ENCODE data around the gene SENP7. TPM values are rescaled to one million over a fixed set of nuclear protein-coding genes. Genes with fewer than 3 reads are reported as not detected.

The SENP7 gene
- total RNA-seq, 2 experiments from 2014 or later, result 17.7 to 19.5 TPM

GRCh38 chr3:101466465-101467309 is 46.3 kb downstream of the SENP7 start:
- H4K20me1 ChIP-seq (ENCODE audit: insufficient read depth, low read length), result no peaks in the 10 kb centered on the region
- no peaks in the 10 kb centered on the region for H3K36me3 ChIP-seq (ENCODE audit: insufficient read depth, low read length)
- H3K4me3 ChIP-seq (ENCODE audit: low read depth, low read length, poor library complexity, severe bottlenecking), result no peak overlapping the region
- DNase-seq (ENCODE audit: low spot score), result no peak
- H2AFZ ChIP-seq (ENCODE audit: low read length), result no peak overlapping the region
- H3K27ac ChIP-seq (ENCODE audit: low read depth, low read length, poor library complexity, severe bottlenecking), result no peak overlapping the region
- BruUV-seq (replicated peaks), result no TSS peak
- CTCF ChIA-PET (ENCODE audit: unreplicated experiment), result no interaction called here
- H3K9me2 ChIP-seq (ENCODE audit: insufficient read depth, low read length), result no peaks in the 10 kb centered on the region
- intact Hi-C loops (cut with micrococcal nuclease; ENCODE audit: unreplicated experiment), result no loop called here
- H3K4me2 ChIP-seq (ENCODE audit: low read length), result no peak overlapping the region
- H3K4me1 ChIP-seq (ENCODE audit: insufficient read depth, low read length, poor library complexity, severe bottlenecking), result no peaks in the 10 kb centered on the region
- H3K9me3 ChIP-seq (ENCODE audit: low read length), result no peaks in the 10 kb centered on the region
- POLR2A ChIA-PET, result no interaction called here
- TF ChIP-seq EZH2phosphoT487 (IDR thresholded peaks at IDR 0.05; ENCODE audit: borderline replicate concordance, low read depth, low read length), result no peak
- TF ChIP-seq, protein P1, sequence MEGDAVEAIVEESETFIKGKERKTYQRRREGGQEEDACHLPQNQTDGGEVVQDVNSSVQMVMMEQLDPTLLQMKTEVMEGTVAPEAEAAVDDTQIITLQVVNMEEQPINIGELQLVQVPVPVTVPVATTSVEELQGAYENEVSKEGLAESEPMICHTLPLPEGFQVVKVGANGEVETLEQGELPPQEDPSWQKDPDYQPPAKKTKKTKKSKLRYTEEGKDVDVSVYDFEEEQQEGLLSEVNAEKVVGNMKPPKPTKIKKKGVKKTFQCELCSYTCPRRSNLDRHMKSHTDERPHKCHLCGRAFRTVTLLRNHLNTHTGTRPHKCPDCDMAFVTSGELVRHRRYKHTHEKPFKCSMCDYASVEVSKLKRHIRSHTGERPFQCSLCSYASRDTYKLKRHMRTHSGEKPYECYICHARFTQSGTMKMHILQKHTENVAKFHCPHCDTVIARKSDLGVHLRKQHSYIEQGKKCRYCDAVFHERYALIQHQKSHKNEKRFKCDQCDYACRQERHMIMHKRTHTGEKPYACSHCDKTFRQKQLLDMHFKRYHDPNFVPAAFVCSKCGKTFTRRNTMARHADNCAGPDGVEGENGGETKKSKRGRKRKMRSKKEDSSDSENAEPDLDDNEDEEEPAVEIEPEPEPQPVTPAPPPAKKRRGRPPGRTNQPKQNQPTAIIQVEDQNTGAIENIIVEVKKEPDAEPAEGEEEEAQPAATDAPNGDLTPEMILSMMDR (conservative IDR thresholded peaks at IDR 0.05; ENCODE audit: low read length), result no peak
- H3K79me2 ChIP-seq (ENCODE audit: insufficient read depth, low read depth, low read length), result no peaks in the 10 kb centered on the region

GRCh38 chr3:101464235-101464634 is 48.8 kb downstream of the SENP7 start:
- H3K27ac ChIP-seq (ENCODE audit: low read depth, low read length, poor library complexity, severe bottlenecking), result no peak overlapping the region
- POLR2A ChIA-PET, result interaction anchor here (0.6 kb wide), 1 partner anchor 54 kb away, joined by 3 read pairs; no protein-coding TSS in a partner anchor
- intact Hi-C loops (cut with micrococcal nuclease; ENCODE audit: unreplicated experiment), result no loop called here
- no peaks in the 10 kb centered on the region for H3K9me2 ChIP-seq (ENCODE audit: insufficient read depth, low read length)
- no peaks in the 10 kb centered on the region for H3K4me1 ChIP-seq (ENCODE audit: insufficient read depth, low read length, poor library complexity, severe bottlenecking)
- H3K4me2 ChIP-seq (ENCODE audit: low read length), result no peak overlapping the region
- no peak for TF ChIP-seq EZH2phosphoT487 (IDR thresholded peaks at IDR 0.05; ENCODE audit: borderline replicate concordance, low read depth, low read length)
- TF ChIP-seq, protein P1 (conservative IDR thresholded peaks at IDR 0.05; ENCODE audit: low read length), result no peak
- no peaks in the 10 kb centered on the region for H3K79me2 ChIP-seq (ENCODE audit: insufficient read depth, low read depth, low read length)
- H3K9me3 ChIP-seq (ENCODE audit: low read length), result no peaks in the 10 kb centered on the region
- no peak overlapping the region for H3K4me3 ChIP-seq (ENCODE audit: low read depth, low read length, poor library complexity, severe bottlenecking)
- no peaks in the 10 kb centered on the region for H4K20me1 ChIP-seq (ENCODE audit: insufficient read depth, low read length)
- DNase-seq (ENCODE audit: low spot score), result no peak
- no TSS peak for BruUV-seq (replicated peaks)
- no peak overlapping the region for H2AFZ ChIP-seq (ENCODE audit: low read length)
- CTCF ChIA-PET (ENCODE audit: unreplicated experiment), result no interaction called here
- no peaks in the 10 kb centered on the region for H3K36me3 ChIP-seq (ENCODE audit: insufficient read depth, low read length)

GRCh38 chr3:101461451-101461850 is 51.6 kb downstream of the SENP7 start:
- H3K9me3 ChIP-seq (ENCODE audit: low read length), result no peaks in the 10 kb centered on the region
- CTCF ChIA-PET (ENCODE audit: unreplicated experiment), result no interaction called here
- H3K4me2 ChIP-seq (ENCODE audit: low read length), result no peak overlapping the region
- no peak overlapping the region for H2AFZ ChIP-seq (ENCODE audit: low read length)
- intact Hi-C loops (cut with micrococcal nuclease; ENCODE audit: unreplicated experiment), result no loop called here
- TF ChIP-seq, protein P1 (conservative IDR thresholded peaks at IDR 0.05; ENCODE audit: low read length), result no peak
- TF ChIP-seq EZH2phosphoT487 (IDR thresholded peaks at IDR 0.05; ENCODE audit: borderline replicate concordance, low read depth, low read length), result no peak
- no peak for DNase-seq (ENCODE audit: low spot score)
- H4K20me1 ChIP-seq (ENCODE audit: insufficient read depth, low read length), result no peaks in the 10 kb centered on the region
- H3K9me2 ChIP-seq (ENCODE audit: insufficient read depth, low read length), result no peaks in the 10 kb centered on the region
- H3K4me3 ChIP-seq (ENCODE audit: low read depth, low read length, poor library complexity, severe bottlenecking), result no peak overlapping the region
- no peaks in the 10 kb centered on the region for H3K4me1 ChIP-seq (ENCODE audit: insufficient read depth, low read length, poor library complexity, severe bottlenecking)
- BruUV-seq (replicated peaks), result no TSS peak
- no peak overlapping the region for H3K27ac ChIP-seq (ENCODE audit: low read depth, low read length, poor library complexity, severe bottlenecking)
- POLR2A ChIA-PET, result no interaction called here
- H3K79me2 ChIP-seq (ENCODE audit: insufficient read depth, low read depth, low read length), result no peaks in the 10 kb centered on the region
- H3K36me3 ChIP-seq (ENCODE audit: insufficient read depth, low read length), result no peaks in the 10 kb centered on the region
